Measurements from ENCODE around the gene RBX1. TPM values are rescaled to one million over a fixed set of nuclear protein-coding genes. Genes with fewer than 3 reads are reported as not detected.

Gene RBX1
- total RNA-seq, 1 donor from 2014 or later, result 54.8 TPM

DNA sequence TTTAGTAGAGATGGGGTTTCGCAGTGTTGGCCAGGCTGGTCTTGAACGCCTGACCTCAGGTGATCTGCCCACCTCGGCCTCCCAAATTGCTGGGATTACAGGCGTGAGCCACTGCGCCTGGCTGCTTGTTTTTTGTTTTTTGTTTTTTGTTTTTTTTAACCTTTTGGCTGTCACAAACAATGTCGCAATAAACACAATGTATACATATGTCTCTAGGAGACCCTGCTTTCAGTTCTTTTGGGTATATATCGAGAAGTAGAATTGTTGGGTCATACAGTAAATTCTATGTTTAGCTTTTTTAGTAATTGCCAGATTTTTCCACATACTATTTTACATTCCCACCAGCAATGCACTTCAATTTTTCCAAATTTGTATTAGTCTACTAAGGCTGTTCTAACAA is 28.0 kb downstream of the RBX1 start:
- H3K27me3 ChIP-seq, result no peaks in the 10 kb centered on the region
- DNase-seq (ENCODE audit: extremely low spot score in 2 of 2), result no peak
- TF ChIP-seq, protein P1, sequence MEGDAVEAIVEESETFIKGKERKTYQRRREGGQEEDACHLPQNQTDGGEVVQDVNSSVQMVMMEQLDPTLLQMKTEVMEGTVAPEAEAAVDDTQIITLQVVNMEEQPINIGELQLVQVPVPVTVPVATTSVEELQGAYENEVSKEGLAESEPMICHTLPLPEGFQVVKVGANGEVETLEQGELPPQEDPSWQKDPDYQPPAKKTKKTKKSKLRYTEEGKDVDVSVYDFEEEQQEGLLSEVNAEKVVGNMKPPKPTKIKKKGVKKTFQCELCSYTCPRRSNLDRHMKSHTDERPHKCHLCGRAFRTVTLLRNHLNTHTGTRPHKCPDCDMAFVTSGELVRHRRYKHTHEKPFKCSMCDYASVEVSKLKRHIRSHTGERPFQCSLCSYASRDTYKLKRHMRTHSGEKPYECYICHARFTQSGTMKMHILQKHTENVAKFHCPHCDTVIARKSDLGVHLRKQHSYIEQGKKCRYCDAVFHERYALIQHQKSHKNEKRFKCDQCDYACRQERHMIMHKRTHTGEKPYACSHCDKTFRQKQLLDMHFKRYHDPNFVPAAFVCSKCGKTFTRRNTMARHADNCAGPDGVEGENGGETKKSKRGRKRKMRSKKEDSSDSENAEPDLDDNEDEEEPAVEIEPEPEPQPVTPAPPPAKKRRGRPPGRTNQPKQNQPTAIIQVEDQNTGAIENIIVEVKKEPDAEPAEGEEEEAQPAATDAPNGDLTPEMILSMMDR (IDR thresholded peaks at IDR 0.05), result no peak
- TF ChIP-seq POLR2A (IDR thresholded peaks at IDR 0.05), result no peak
- no peak for TF ChIP-seq POLR2AphosphoS5 (IDR thresholded peaks at IDR 0.05; ENCODE audit: insufficient read depth in 1 of 2, low read depth in 1 of 2)
- no peaks in the 10 kb centered on the region for H3K36me3 ChIP-seq
- no peaks in the 10 kb centered on the region for H3K4me1 ChIP-seq
- no peaks in the 10 kb centered on the region for H3K9me3 ChIP-seq
- intact Hi-C loops (cut with DNase I), result no loop called here
- no peak overlapping the region for H3K4me3 ChIP-seq
- no peak overlapping the region for H3K27ac ChIP-seq

DNA sequence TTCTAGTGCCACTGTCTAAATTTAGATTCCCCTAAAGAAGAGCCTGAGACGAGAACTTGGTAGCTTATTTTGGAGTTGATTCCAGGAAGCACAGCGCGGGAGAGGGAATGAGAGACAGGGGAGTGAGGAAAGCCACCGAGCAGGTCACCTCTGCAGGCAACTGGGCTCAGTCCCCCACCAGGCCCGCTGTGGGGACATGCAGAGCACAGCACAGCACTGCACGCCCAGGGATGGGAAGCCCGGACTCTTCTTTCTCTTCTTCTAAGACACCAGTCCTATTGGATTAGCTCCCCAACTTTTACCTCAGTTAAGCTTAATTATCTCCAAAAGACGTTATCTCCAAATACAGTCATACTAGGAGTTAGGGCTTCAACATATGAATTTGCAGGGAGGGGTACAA is 28.7 kb downstream of the RBX1 start:
- no peaks in the 10 kb centered on the region for H3K27me3 ChIP-seq
- TF ChIP-seq, protein P1 (IDR thresholded peaks at IDR 0.05), result no peak
- TF ChIP-seq POLR2AphosphoS5 (IDR thresholded peaks at IDR 0.05; ENCODE audit: insufficient read depth in 1 of 2, low read depth in 1 of 2) (no peak), POLR2A (IDR thresholded peaks at IDR 0.05) (no peak)
- no peak for DNase-seq (ENCODE audit: extremely low spot score in 2 of 2)
- no peaks in the 10 kb centered on the region for H3K9me3 ChIP-seq
- no peak overlapping the region for H3K27ac ChIP-seq
- H3K4me3 ChIP-seq, result no peak overlapping the region
- H3K4me1 ChIP-seq, result no peaks in the 10 kb centered on the region
- intact Hi-C loops (cut with DNase I), result no loop called here
- H3K36me3 ChIP-seq, result no peaks in the 10 kb centered on the region

DNA sequence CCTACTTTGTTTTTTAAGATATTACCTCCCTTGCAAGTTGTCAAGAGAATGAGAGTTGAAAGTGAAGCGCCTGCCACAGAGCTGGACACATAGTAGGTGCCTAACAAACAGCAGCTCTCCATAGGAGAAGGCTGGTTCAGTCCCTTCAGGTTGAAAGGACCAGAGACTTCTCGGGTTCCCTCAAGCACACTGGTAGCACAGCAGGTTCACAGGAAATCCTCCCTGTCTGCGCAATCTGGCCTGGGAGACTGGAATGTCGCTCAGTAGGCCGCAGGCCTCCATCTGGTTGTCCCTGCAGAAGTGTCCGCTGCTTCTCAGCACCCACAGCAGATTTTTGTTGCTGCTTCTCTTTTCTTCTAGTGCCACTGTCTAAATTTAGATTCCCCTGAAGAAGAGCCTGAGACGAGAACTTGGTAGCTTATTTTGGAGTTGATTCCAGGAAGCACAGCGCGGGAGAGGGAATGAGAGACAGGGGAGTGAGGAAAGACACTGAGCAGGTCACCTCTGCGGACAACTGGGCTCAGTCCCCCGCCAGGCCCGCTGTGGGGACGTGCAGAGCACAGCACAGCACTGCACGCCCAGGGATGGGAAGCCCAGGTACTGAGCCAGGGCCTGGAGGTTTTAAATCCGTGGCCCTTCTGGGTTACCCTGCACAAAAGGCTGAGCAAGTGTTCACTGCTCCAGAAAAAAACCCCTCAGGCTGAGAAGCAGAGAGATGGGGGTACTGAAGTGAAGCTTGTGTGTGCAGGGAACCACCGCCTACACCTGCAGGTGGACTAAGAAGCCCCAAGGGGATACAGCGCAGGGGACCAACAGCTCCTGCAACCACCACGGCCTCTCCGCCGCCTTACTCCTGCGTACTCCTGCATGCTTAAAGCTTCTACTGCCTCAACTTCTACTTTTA is 31.6 kb downstream of the RBX1 start:
- H3K4me3 ChIP-seq, result no peak overlapping the region
- H3K36me3 ChIP-seq, result no peaks in the 10 kb centered on the region
- DNase-seq (ENCODE audit: extremely low spot score in 2 of 2), result no peak
- intact Hi-C loops (cut with DNase I), result no loop called here
- H3K27ac ChIP-seq, result no peak overlapping the region
- TF ChIP-seq POLR2A (IDR thresholded peaks at IDR 0.05), result no peak
- TF ChIP-seq, protein P1 (IDR thresholded peaks at IDR 0.05), result no peak
- no peak for TF ChIP-seq POLR2AphosphoS5 (IDR thresholded peaks at IDR 0.05; ENCODE audit: insufficient read depth in 1 of 2, low read depth in 1 of 2)
- no peaks in the 10 kb centered on the region for H3K4me1 ChIP-seq
- H3K27me3 ChIP-seq, result no peaks in the 10 kb centered on the region
- H3K9me3 ChIP-seq, result no peaks in the 10 kb centered on the region

DNA sequence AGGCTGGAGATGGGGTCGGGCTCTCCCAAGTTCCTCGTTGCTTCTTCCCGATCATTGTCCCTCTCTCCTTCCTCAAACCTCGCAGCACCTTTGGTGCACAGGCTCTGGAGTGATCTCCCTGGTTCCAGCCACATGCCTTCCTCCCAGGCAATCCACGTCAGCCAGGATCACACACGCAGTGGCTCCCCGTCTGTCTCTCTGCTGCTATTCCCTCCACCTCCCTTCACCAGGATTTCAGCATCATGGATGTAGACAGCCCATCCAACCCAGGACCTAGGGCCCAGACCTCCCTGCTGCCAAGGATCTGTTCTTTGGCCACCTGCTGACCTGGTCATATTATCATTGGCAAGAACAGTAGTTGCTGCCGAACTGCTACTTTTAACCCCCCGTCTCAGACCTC is 40.1 kb downstream of the RBX1 start:
- Histone ChIP-seq H3K27me3 (no peaks in the 10 kb centered on the region), H3K9me3 (no peaks in the 10 kb centered on the region), H3K4me1 (no peaks in the 10 kb centered on the region), H3K36me3 (no peaks in the 10 kb centered on the region), H3K27ac (no peak overlapping the region), H3K4me3 (no peak overlapping the region)
- no peak for DNase-seq (ENCODE audit: extremely low spot score in 2 of 2)
- TF ChIP-seq, protein P1 (IDR thresholded peaks at IDR 0.05), result no peak
- TF ChIP-seq POLR2A (IDR thresholded peaks at IDR 0.05), result no peak
- no peak for TF ChIP-seq POLR2AphosphoS5 (IDR thresholded peaks at IDR 0.05; ENCODE audit: insufficient read depth in 1 of 2, low read depth in 1 of 2)
- intact Hi-C loops (cut with DNase I), result no loop called here

DNA sequence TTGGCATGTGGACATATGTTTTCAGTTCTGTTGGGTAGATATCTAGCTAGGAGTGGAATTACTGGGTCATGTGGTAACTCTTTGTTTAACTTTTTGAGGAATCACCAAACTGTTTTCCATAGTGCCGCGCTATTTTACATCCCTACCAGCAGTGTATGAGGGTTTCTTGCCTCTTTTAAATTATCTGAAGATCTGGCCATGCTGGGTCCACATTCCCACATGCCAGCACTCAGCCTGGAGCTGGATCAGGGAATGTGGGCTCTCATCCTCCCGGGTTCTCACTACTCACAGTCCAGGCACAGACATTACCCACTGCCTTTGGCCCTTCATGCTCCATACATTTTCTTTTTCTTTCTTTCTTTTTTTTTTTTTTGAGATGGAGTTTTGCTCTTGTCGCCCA is 44.6 kb downstream of the RBX1 start:
- no peak overlapping the region for H3K27ac ChIP-seq
- H3K27me3 ChIP-seq, result no peaks in the 10 kb centered on the region
- no peak overlapping the region for H3K4me3 ChIP-seq
- intact Hi-C loops (cut with DNase I), result no loop called here
- H3K4me1 ChIP-seq, result no peaks in the 10 kb centered on the region
- H3K9me3 ChIP-seq, result no peaks in the 10 kb centered on the region
- H3K36me3 ChIP-seq, result no peaks in the 10 kb centered on the region
- TF ChIP-seq, protein P1 (IDR thresholded peaks at IDR 0.05), result no peak
- TF ChIP-seq POLR2A (IDR thresholded peaks at IDR 0.05) (no peak), POLR2AphosphoS5 (IDR thresholded peaks at IDR 0.05; ENCODE audit: insufficient read depth in 1 of 2, low read depth in 1 of 2) (no peak)
- DNase-seq (ENCODE audit: extremely low spot score in 2 of 2), result no peak

All from vagina (tissue), 2 donors.